H1 (cell line): Measurements from ENCODE around the gene IDUA. TPM values are rescaled to one million over a fixed set of nuclear protein-coding genes. Genes with fewer than 3 reads are reported as not detected.

Experiments
- CTCF ChIA-PET: fragments of 300-600 bp; sonication (Branson Sonifier 250); formaldehyde crosslinking; loops from one replicate; lab custom pipeline; 2021; ENCODE audit not compliant: partially characterized antibody; lab: Charles Lee
- POLR2A ChIA-PET: fragments of 300-600 bp; sonication (Branson Sonifier 250); formaldehyde crosslinking; loops from one replicate; lab custom pipeline; 2021; ENCODE audit warnings: inconsistent platforms; ENCODE audit not compliant: partially characterized antibody; lab: Charles Lee
- DNase-seq, 2 experiments: peaks; one replicate each; pipeline versions ENCODE4 v3.0.0 to v3.0.0-alpha.2; 2010 to 2022; ENCODE audit warnings: low spot score in 2 of 2, low read depth in 1 of 2, mixed read lengths in 1 of 2
- FAIRE-seq: peaks from 2 replicates; lab custom pipeline; 2011; peaks lifted over from hg19 to GRCh38; lab: Jason Lieb, UNC
- H2AFZ ChIP-seq: 2 replicates; pipeline ENCODE4 v1.8.1; 2012; ENCODE audit warnings: low read length, inconsistent platforms
- H2AK5ac ChIP-seq: 2 replicates; pipeline ENCODE4 v1.6.1; 2013; ENCODE audit warnings: low read depth, low read length
- H2BK120ac ChIP-seq: replicated peaks from 2 replicates; pipeline ENCODE3; 2013; ENCODE audit warnings: low read depth, low read length, inconsistent platforms
- H2BK12ac ChIP-seq: 2 replicates; pipeline ENCODE4 v1.6.1; 2013; ENCODE audit warnings: low read depth, low read length
- H2BK15ac ChIP-seq: 2 replicates; pipeline ENCODE4 v1.6.1; 2013; ENCODE audit warnings: low read length
- H2BK20ac ChIP-seq: 2 replicates; pipeline ENCODE4 v1.6.1; 2013; ENCODE audit warnings: low read length
- H2BK5ac ChIP-seq: 2 replicates; pipeline ENCODE4 v1.6.1; 2013; ENCODE audit warnings: low read depth, low read length
- H3K14ac ChIP-seq: 2 replicates; pipeline ENCODE4 v1.6.1; 2013; ENCODE audit warnings: inconsistent platforms; ENCODE audit not compliant: insufficient read length
- H3K18ac ChIP-seq: 2 replicates; pipeline ENCODE4 v1.6.1; 2013; ENCODE audit warnings: low read length; ENCODE audit errors: extremely low read depth
- H3K23ac ChIP-seq: 2 replicates; pipeline ENCODE4 v1.6.1; 2013; ENCODE audit warnings: inconsistent platforms; ENCODE audit not compliant: insufficient read length
- H3K23me2 ChIP-seq: 2 replicates; pipeline ENCODE4 v1.6.1; 2013; ENCODE audit warnings: low read depth, low read length
- H3K27ac ChIP-seq: 2 replicates; pipeline ENCODE4 v1.6.1; 2011; ENCODE audit warnings: low read depth, low read length, inconsistent platforms
- H3K27me3 ChIP-seq, 4 experiments: replicated peaks in 1 of 4; 1 replicate in 1 of 4; 2 replicates in 3 of 4; pipeline versions ENCODE4 v1.6.1 to v1.8.1; 2011 to 2013; ENCODE audit warnings: low read length in 3 of 4, mild to moderate bottlenecking in 3 of 4, inconsistent platforms in 2 of 4, mixed read lengths in 2 of 4, moderate library complexity in 1 of 4; ENCODE audit not compliant: control insufficient read depth in 3 of 4, insufficient read depth in 3 of 4; ENCODE audit errors: extremely low read depth in 1 of 4
- H3K36me3 ChIP-seq, 4 experiments: 2 replicates each; pipeline versions ENCODE4 v1.6.1 to v1.8.1; 2011 to 2013; ENCODE audit warnings: mild to moderate bottlenecking in 4 of 4, low read length in 3 of 4, moderate library complexity in 2 of 4, control low read depth in 1 of 4, inconsistent platforms in 1 of 4; ENCODE audit not compliant: insufficient read depth in 4 of 4, control insufficient read depth in 2 of 4
- H3K4ac ChIP-seq: replicated peaks from 2 replicates; pipeline ENCODE3; 2013; ENCODE audit warnings: low read length, low read depth, mixed read lengths, inconsistent platforms; ENCODE audit not compliant: insufficient read length
- H3K4me1 ChIP-seq, 4 experiments: replicated peaks in 1 of 4; 1 replicate in 1 of 4; 2 replicates in 3 of 4; pipeline versions ENCODE4 v1.6.1 to v1.8.1; 2011 to 2013; ENCODE audit warnings: low read length in 3 of 4, inconsistent platforms in 2 of 4, mixed read lengths in 1 of 4; ENCODE audit not compliant: insufficient read depth in 4 of 4, control insufficient read depth in 3 of 4
- H3K4me2 ChIP-seq, 2 experiments: 2 replicates each; pipeline versions ENCODE4 v1.6.1 to v1.8.1; 2011 to 2013; ENCODE audit warnings: low read depth in 2 of 2, low read length in 2 of 2, control low read depth in 1 of 2, inconsistent platforms in 1 of 2, mild to moderate bottlenecking in 1 of 2; ENCODE audit not compliant: insufficient read depth in 1 of 2
- H3K4me3 ChIP-seq, 4 experiments: fragments of 200-600, 300-600 bp in 1 of 4; sonication (generic), shearing (Covaris generic), sonication (Bioruptor Twin) in 1 of 4; 2 replicates each; pipeline versions ENCODE4 v1.5.1 to v1.8.1; 2011 to 2016; ENCODE audit warnings: low read length in 4 of 4, low read depth in 3 of 4, control low read depth in 2 of 4, inconsistent platforms in 2 of 4, mild to moderate bottlenecking in 2 of 4, mixed read lengths in 1 of 4, moderate library complexity in 1 of 4; ENCODE audit not compliant: insufficient read depth in 2 of 4; ENCODE audit errors: extremely low read depth in 1 of 4
- H3K56ac ChIP-seq: replicated peaks from 2 replicates; pipeline ENCODE3; 2013; ENCODE audit warnings: low read depth, mild to moderate bottlenecking, mixed read lengths, low read length, inconsistent platforms; ENCODE audit not compliant: insufficient read length
- H3K79me1 ChIP-seq: 2 replicates; pipeline ENCODE4 v1.6.1; 2013; ENCODE audit warnings: low read depth, low read length, control low read depth
- H3K79me2 ChIP-seq, 2 experiments: 2 replicates each; pipeline versions ENCODE4 v1.6.1 to v1.8.1; 2012 to 2013; ENCODE audit warnings: low read length in 2 of 2, mild to moderate bottlenecking in 2 of 2, inconsistent platforms in 1 of 2; ENCODE audit not compliant: insufficient read depth in 2 of 2, control insufficient read depth in 1 of 2
- H3K9ac ChIP-seq, 4 experiments: replicated peaks in 1 of 4; 1 replicate in 1 of 4; 2 replicates in 3 of 4; pipeline versions ENCODE4 v1.6.1 to v1.8.1; 2011 to 2013; ENCODE audit warnings: low read depth in 3 of 4, low read length in 3 of 4, control low read depth in 2 of 4, mild to moderate bottlenecking in 2 of 4, moderate library complexity in 2 of 4, inconsistent platforms in 1 of 4; ENCODE audit errors: extremely low read depth in 1 of 4
- H3K9me3 ChIP-seq, 2 experiments: 2 replicates each; pipeline versions ENCODE4 v1.6.1 to v1.8.1; 2012 to 2013; ENCODE audit warnings: mild to moderate bottlenecking in 2 of 2, moderate library complexity in 2 of 2, control low read depth in 1 of 2, inconsistent platforms in 1 of 2, low read depth in 1 of 2, low read length in 1 of 2, mixed read lengths in 1 of 2; ENCODE audit not compliant: insufficient read depth in 2 of 2
- H4K20me1 ChIP-seq, 2 experiments: replicated peaks in 1 of 2; 2 replicates each; pipeline versions ENCODE3 to v1.8.1; 2011 to 2013; ENCODE audit warnings: inconsistent platforms in 2 of 2, low read length in 2 of 2, mild to moderate bottlenecking in 1 of 2; ENCODE audit not compliant: insufficient read depth in 2 of 2, control insufficient read depth in 1 of 2
- H4K5ac ChIP-seq: 2 replicates; pipeline ENCODE4 v1.6.1; 2013; ENCODE audit warnings: low read length, low read depth, mixed read lengths, inconsistent platforms; ENCODE audit not compliant: insufficient read length
- H4K8ac ChIP-seq: 2 replicates; pipeline ENCODE4 v1.8.0; 2013; ENCODE audit warnings: mild to moderate bottlenecking, moderate library complexity, low read length, inconsistent platforms; ENCODE audit not compliant: insufficient read depth; ENCODE audit errors: extremely low read depth
- H4K91ac ChIP-seq: replicated peaks from 2 replicates; pipeline ENCODE3; 2013; ENCODE audit warnings: low read length, mixed read lengths, inconsistent platforms; ENCODE audit not compliant: insufficient read length
- CBX8 ChIP-seq: fragments of 300-800, 300-1000 bp; sonication (generic); IDR thresholded peaks from 2 replicates; pipeline ENCODE4 v1.7.1; 2016; ENCODE audit warnings: low read depth, low read length, borderline replicate concordance
- CEBPB ChIP-seq: IDR thresholded peaks from 2 replicates; pipeline ENCODE4 v1.6.1; 2012; ENCODE audit warnings: low read depth, low read length
- CHD2 ChIP-seq: IDR thresholded peaks from 2 replicates; pipeline ENCODE4 v1.6.1; 2012; ENCODE audit warnings: low read length, improper control_type of control experiment
- EZH2 ChIP-seq: fragments of 200-600 bp; sonication (generic); IDR thresholded peaks from 2 replicates; pipeline ENCODE4 v1.7.1; 2012; ENCODE audit warnings: low read depth, mild to moderate bottlenecking, moderate library complexity, low read length, inconsistent platforms; ENCODE audit not compliant: severe bottlenecking
- GABPA ChIP-seq: IDR thresholded peaks from 2 replicates; pipeline ENCODE4 v1.6.1; 2011; ENCODE audit warnings: mild to moderate bottlenecking, low read length, moderate library complexity, borderline replicate concordance; ENCODE audit not compliant: insufficient read depth
- JUN ChIP-seq: IDR thresholded peaks from 2 replicates; pipeline ENCODE4 v1.6.1; 2011; ENCODE audit warnings: low read depth, mild to moderate bottlenecking, improper control_type of control experiment, low read length
- MAX ChIP-seq: IDR thresholded peaks from 2 replicates; pipeline ENCODE4 v1.6.1; 2012; ENCODE audit warnings: inconsistent platforms
- SP1 ChIP-seq: IDR thresholded peaks from 2 replicates; pipeline ENCODE4 v1.6.1; 2011; ENCODE audit warnings: low read depth, low read length
- SUZ12 ChIP-seq: fragments of 200-600 bp; sonication (generic); IDR thresholded peaks from 2 replicates; pipeline ENCODE4 v1.6.1; 2012; ENCODE audit warnings: mild to moderate bottlenecking, inconsistent platforms, low read length, moderate library complexity, mixed read lengths
- TBP ChIP-seq: IDR thresholded peaks from 2 replicates; pipeline ENCODE4 v1.6.1; 2011; ENCODE audit warnings: low read depth, low read length, improper control_type of control experiment
- WGBS, 2 experiments: shearing (Covaris generic) in 1 of 2; methylation state at CpG; one replicate each; pipeline versions ENCODE4 v1.1.6 to v1.1.7; 2013 to 2015; ENCODE audit warnings: low lambda C conversion rate in 2 of 2, mixed read lengths in 2 of 2, inconsistent platforms in 1 of 2, low coverage in 1 of 2, missing lambda C conversion rate in 1 of 2; ENCODE audit not compliant: insufficient replicate concordance in 2 of 2, insufficient coverage in 1 of 2, insufficient read length in 1 of 2; ENCODE audit errors: extremely low coverage in 1 of 2, missing lambda C conversion rate in 1 of 2; 5-methylcytosine and 5-hydroxymethylcytosine counted together
- polyA plus RNA-seq, 7 experiments: library from polyadenylated mRNA; depleted of rRNA in 3 of 7; stranded (reverse) in 5 of 7; unstranded in 2 of 7; fragments of >200 nt in 5 of 7; fragments of 200-250 nt in 2 of 7; gene quantifications; 1 replicate in 5 of 7; 2 replicates in 1 of 7; 4 replicates in 1 of 7; pipeline versions ENCODE4 v1.2.1 to v1.2.3, GENCODE V29; 2011 to 2013; ENCODE audit warnings: missing spikeins in 2 of 7, mixed read lengths in 2 of 7
- total RNA-seq: library from RNA; stranded (reverse); fragmentation: NEBNext Ultra II Directional; extraction: Animal tissue kit (Norgen Biotek cat#: 25700); gene quantifications from 2 replicates; pipeline ENCODE4 v1.2.1, GENCODE V29; 2021

IDUA gene
- total and polyA plus RNA-seq, 2 of the 8 experiments (the other 6 are each of a cell fraction or from before 2014, with no cell fraction given) = 2.8 to 4.8 TPM

GRCh38 chr4:967113-968104 is 19.4 kb upstream of the IDUA start:
- no peak for FAIRE-seq
- peak overlapping the region; percentile 14 to 59 (median 22) for H3K4me3 ChIP-seq
- CTCF ChIA-PET = interaction anchor here (1.1 to 1.4 kb wide), 2 partner anchors 9 to 20 kb away, joined by 4 read pairs; partner anchors contain the start of gene IDUA
- TF ChIP-seq TBP (no peak), CHD2 (no peak), GABPA (no peak; the same call in 1 of the 2 replicates), EZH2 (peak; percentile 72), CBX8 (no peak), CEBPB (no peak), SUZ12 (peak; percentile 69; the same call in 1 of the 2 replicates), JUN (no peak), SP1 (no peak), MAX (no peak)

More at GRCh38 chr4:967113-968104, 19.4 kb upstream of the IDUA start:
- no peak overlapping the region for H2BK20ac ChIP-seq
- H4K5ac ChIP-seq = no peak overlapping the region
- peak overlapping the region; percentile 73 to 89 for H3K4me2 ChIP-seq
- H2AK5ac ChIP-seq = no peak overlapping the region; the same call in 1 of the 2 replicates
- no peak overlapping the region for H3K14ac ChIP-seq
- H2BK120ac ChIP-seq = no peak overlapping the region
- H4K91ac ChIP-seq = no peak overlapping the region
- H3K79me1 ChIP-seq = no peaks in the 10 kb centered on the region
- H2BK15ac ChIP-seq = no peak overlapping the region
- no peak for DNase-seq
- POLR2A ChIA-PET = interaction anchor here (0.6 to 1.0 kb wide), 4 partner anchors 10 to 272 kb away, joined by 3 to 4 read pairs (median 3); partner anchors contain the start of genes GAK and TMEM175
- H3K23ac ChIP-seq = no peak overlapping the region
- H3K79me2 ChIP-seq = no peaks in the 10 kb centered on the region
- WGBS, 2 experiments = 23% methylated on average over 58 of the region's 76 CpGs; no CpG with 5 or more reads in 1 of the 2 experiments
- peaks cover 6% of the 10 kb centered on the region; the same call in 1 of the 2 replicates for H3K23me2 ChIP-seq
- H2BK12ac ChIP-seq = no peak overlapping the region
- H3K4ac ChIP-seq = no peak overlapping the region
- peak overlapping the region; percentile 85; the same call in 1 of the 2 replicates for H4K8ac ChIP-seq
- H3K27me3 ChIP-seq = peaks cover 9 to 36% (median 25%) of the 10 kb centered on the region in 4 experiments; a peak in 6 of 7 replicates
- no peak overlapping the region; the same call in 1 of the 2 replicates for H2AFZ ChIP-seq
- H3K4me1 ChIP-seq = peaks cover 0 to 9% (median 3%) of the 10 kb centered on the region in 4 experiments; a peak in 3 of 7 replicates
- no peak overlapping the region for H2BK5ac ChIP-seq
- H3K9ac ChIP-seq = no peak overlapping the region
- H3K18ac ChIP-seq = peak overlapping the region; percentile 32; the same call in 1 of the 2 replicates
- no peak overlapping the region for H3K56ac ChIP-seq
- no peak overlapping the region for H3K27ac ChIP-seq
- peaks cover 6 to 21% of the 10 kb centered on the region in 2 experiments for H4K20me1 ChIP-seq
- H3K36me3 ChIP-seq = no peaks in the 10 kb centered on the region
- no peaks in the 10 kb centered on the region for H3K9me3 ChIP-seq
